ENCODE data around the gene ZNF101. TPM values are rescaled to one million over a fixed set of nuclear protein-coding genes. Genes with fewer than 3 reads are reported as not detected.

ZNF101 gene
- total and polyA plus RNA-seq, 9 of the 15 experiments (the other 6 are each of a cell fraction or from before 2014, with no cell fraction given): 9.6 to 20.3 (median 12.4) TPM

DNA sequence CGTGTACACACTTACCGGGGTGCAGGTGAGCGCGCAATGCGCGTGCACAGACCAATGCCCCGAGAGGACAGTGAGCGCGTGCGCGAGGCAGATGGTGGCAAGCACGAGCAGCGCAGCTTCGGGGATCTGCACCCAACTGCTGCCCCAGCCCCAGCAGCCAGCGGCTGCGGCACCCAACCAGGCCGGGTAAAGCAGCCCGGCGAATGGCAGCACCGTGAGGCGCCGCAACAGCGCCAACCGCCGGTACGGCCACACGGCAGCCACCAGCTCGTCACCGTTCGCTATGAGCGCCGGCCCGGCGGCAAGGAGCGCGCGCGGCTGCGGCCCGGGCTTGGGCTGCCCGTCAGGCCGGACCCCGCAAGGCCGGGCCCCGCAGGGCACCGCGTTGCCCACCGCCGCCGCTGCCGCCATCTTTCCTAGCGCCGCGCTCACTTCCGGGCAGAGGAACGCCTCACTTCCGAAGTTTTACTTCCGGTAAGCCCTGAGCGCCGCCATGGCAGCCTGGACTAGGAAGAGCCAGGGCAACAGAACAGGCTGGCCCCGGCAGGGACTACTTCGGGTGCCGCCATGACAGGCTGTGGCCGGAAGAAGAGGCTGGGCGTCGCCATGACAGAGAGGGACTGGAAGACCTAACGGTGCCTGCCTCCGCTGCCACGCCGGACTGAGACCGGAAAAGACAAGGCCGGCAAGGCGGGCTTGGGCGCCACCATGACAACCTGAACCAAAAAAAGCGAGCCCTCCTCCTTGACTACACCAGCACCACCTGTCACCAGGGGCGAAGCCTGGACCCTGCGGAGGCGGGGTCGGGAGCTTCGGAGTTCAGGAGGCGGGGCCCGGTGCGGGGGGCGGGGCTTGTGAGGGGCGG lies 5.2 kb upstream of the ZNF101 start, which contains the start of gene ATP13A1 (continued):
- no peak; the same call in 1 of the 2 replicates for TF ChIP-seq BRD4 (IDR thresholded peaks at IDR 0.05)
- no peak for TF ChIP-seq ZNF146 (CRISPR knock-in tag; IDR thresholded peaks at IDR 0.05; ENCODE audit: unreplicated experiment)
- TF ChIP-seq ZFPM2 (CRISPR knock-in tag; IDR thresholded peaks at IDR 0.05): 0 out of 2 replicates have a peak, but pooled peaks have one; percentile 33
- TF ChIP-seq POLR2G (IDR thresholded peaks at IDR 0.05; ENCODE audit: low read depth, low read length): peak; percentile 98
- TF ChIP-seq HNRNPUL1 (IDR thresholded peaks at IDR 0.05; ENCODE audit: low read length): no peak
- TF ChIP-seq TFAM (CRISPR knock-in tag; conservative IDR thresholded peaks at IDR 0.05): no peak
- TF ChIP-seq HDAC6 (IDR thresholded peaks at IDR 0.05; ENCODE audit: low read depth, low read length): no peak
- 0 out of 2 replicates have a peak, but pooled peaks have one; percentile 67 for TF ChIP-seq ZNF445 (CRISPR knock-in tag; IDR thresholded peaks at IDR 0.05; ENCODE audit: low read depth)
- TF ChIP-seq COPS2 (conservative IDR thresholded peaks at IDR 0.05): no peak
- TF ChIP-seq SMARCA4 (IDR thresholded peaks at IDR 0.05): no peak
- no peak for TF ChIP-seq EP300 (IDR thresholded peaks at IDR 0.05; ENCODE audit: low read length)
- TF ChIP-seq TSC22D4 (tag; IDR thresholded peaks at IDR 0.05): no peak
- TF ChIP-seq GABPB1 (CRISPR knock-in tag; IDR thresholded peaks at IDR 0.05): peak; percentile 82; the same call in 1 of the 2 replicates
- 0 out of 2 replicates have a peak, but pooled peaks have one; percentile 73 for TF ChIP-seq CBX1 (IDR thresholded peaks at IDR 0.05; ENCODE audit: low read depth)
- no peak for TF ChIP-seq ZC3H4 (CRISPR knock-in tag; IDR thresholded peaks at IDR 0.05; ENCODE audit: borderline replicate concordance)
- TF ChIP-seq, protein P1, sequence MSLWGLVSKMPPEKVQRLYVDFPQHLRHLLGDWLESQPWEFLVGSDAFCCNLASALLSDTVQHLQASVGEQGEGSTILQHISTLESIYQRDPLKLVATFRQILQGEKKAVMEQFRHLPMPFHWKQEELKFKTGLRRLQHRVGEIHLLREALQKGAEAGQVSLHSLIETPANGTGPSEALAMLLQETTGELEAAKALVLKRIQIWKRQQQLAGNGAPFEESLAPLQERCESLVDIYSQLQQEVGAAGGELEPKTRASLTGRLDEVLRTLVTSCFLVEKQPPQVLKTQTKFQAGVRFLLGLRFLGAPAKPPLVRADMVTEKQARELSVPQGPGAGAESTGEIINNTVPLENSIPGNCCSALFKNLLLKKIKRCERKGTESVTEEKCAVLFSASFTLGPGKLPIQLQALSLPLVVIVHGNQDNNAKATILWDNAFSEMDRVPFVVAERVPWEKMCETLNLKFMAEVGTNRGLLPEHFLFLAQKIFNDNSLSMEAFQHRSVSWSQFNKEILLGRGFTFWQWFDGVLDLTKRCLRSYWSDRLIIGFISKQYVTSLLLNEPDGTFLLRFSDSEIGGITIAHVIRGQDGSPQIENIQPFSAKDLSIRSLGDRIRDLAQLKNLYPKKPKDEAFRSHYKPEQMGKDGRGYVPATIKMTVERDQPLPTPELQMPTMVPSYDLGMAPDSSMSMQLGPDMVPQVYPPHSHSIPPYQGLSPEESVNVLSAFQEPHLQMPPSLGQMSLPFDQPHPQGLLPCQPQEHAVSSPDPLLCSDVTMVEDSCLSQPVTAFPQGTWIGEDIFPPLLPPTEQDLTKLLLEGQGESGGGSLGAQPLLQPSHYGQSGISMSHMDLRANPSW (CRISPR knock-in tag; IDR thresholded peaks at IDR 0.05): peak; percentile 83
- TF ChIP-seq, protein P2, sequence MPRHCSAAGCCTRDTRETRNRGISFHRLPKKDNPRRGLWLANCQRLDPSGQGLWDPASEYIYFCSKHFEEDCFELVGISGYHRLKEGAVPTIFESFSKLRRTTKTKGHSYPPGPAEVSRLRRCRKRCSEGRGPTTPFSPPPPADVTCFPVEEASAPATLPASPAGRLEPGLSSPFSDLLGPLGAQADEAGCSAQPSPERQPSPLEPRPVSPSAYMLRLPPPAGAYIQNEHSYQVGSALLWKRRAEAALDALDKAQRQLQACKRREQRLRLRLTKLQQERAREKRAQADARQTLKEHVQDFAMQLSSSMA (CRISPR knock-in tag; IDR thresholded peaks at IDR 0.05): peak; percentile 82
- TF ChIP-seq, protein P3, sequence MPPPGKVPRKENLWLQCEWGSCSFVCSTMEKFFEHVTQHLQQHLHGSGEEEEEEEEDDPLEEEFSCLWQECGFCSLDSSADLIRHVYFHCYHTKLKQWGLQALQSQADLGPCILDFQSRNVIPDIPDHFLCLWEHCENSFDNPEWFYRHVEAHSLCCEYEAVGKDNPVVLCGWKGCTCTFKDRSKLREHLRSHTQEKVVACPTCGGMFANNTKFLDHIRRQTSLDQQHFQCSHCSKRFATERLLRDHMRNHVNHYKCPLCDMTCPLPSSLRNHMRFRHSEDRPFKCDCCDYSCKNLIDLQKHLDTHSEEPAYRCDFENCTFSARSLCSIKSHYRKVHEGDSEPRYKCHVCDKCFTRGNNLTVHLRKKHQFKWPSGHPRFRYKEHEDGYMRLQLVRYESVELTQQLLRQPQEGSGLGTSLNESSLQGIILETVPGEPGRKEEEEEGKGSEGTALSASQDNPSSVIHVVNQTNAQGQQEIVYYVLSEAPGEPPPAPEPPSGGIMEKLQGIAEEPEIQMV (tag; conservative IDR thresholded peaks at IDR 0.05; ENCODE audit: low read depth): no peak
- TF ChIP-seq KDM5B (IDR thresholded peaks at IDR 0.05; ENCODE audit: insufficient replicate concordance, low read depth, low read length): peak; percentile 89
- TF ChIP-seq, protein P4, sequence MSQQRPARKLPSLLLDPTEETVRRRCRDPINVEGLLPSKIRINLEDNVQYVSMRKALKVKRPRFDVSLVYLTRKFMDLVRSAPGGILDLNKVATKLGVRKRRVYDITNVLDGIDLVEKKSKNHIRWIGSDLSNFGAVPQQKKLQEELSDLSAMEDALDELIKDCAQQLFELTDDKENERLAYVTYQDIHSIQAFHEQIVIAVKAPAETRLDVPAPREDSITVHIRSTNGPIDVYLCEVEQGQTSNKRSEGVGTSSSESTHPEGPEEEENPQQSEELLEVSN (IDR thresholded peaks at IDR 0.05; ENCODE audit: borderline replicate concordance in 1 of 2, extremely low read depth in 1 of 2, insufficient read depth in 1 of 2, insufficient read length in 1 of 2, low read depth in 1 of 2, low read length in 1 of 2, poor library complexity in 1 of 2, severe bottlenecking in 1 of 2): peak; percentile 18 to 40
